Left colon (tissue), 2 donors: ENCODE results near the gene DCUN1D2. TPM values are rescaled to one million over a fixed set of nuclear protein-coding genes. Genes with fewer than 3 reads are reported as not detected.

Experiments
- ATAC-seq: fragments of 200-7000 bp; cut with Tn5 transposase; one replicate; pipeline ENCODE4 v1.9.1; 2020; ENCODE audit warnings: mild to moderate bottlenecking, moderate library complexity
- DNase-seq, 2 donors: peaks; one replicate each; pipeline ENCODE4 v3.0.0-alpha.2; 2020
- intact Hi-C, 2 donors: fragments of 100-400 bp; cut with DNase I in 1 of 2; cut with micrococcal nuclease in 1 of 2; formaldehyde crosslinking; loops; one replicate each; pipeline versions ENCODE4 v1.11.2 to v1.14.0; 2022; cut with DNase I, micrococcal nuclease
- total RNA-seq, 2 donors: library from RNA; stranded (reverse); fragmentation: NEBNext Ultra II Directional; extraction: Animal tissue kit (Norgen Biotek cat#: 25700); gene quantifications; one replicate each; pipeline ENCODE4 v1.2.1, GENCODE V29; 2021
- donor health status: DM: no; HTN: no; CAD: no.
- donor health status: DM: yes; HTN: yes; CAD: no.

Gene DCUN1D2
- total RNA-seq, 2 donors from 2014 or later, result 18.2 to 22.7 TPM

- ATAC-seq, result no peak
- intact Hi-C loops, result no loop called here
Observed at GRCh38 chr13:113497217-113497616, 6.7 kb upstream of the DCUN1D2 start.

GRCh38 chr13:113495494-113496210 lies 5.1 kb upstream of the DCUN1D2 start:
- intact Hi-C loops, result no loop called here
- DNase-seq (no peak), ATAC-seq (no peak)

More at GRCh38 chr13:113497217-113497616, 6.7 kb upstream of the DCUN1D2 start:
- no peak for DNase-seq

DNA sequence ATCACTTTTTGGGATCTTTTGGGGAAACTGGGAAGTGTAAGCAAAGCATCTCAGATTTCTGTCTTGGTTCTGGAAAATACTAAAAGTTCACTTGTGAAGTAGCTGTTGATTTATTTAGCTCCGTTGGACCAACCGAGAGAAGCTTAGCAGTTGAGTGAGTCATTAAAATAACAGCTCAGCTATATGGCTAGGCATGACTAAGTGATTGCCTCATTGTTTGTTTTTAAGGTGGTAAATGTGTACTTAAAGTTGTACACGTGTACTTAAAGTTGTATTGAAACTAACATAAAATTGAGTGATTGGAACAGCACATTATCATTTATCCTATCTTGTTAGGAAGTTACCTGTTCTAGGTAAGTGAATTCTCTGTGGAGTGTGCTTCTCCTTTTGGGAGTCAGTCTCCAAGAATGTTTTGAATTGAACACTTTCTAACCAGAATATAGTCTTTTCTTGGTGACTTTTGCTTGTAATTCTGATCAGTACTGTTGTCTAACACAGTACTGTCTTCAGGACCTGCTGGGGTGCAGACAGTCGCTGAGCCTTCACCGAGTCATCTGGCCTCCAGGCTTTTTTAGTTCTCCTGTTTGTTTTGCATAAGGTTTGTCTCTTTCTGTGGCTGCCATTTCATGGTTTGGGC lies 2.9 kb upstream of the DCUN1D2 start:
- DNase-seq, result no peak
- peak; percentile 67 for ATAC-seq
- intact Hi-C loops, result no loop called here

DNA sequence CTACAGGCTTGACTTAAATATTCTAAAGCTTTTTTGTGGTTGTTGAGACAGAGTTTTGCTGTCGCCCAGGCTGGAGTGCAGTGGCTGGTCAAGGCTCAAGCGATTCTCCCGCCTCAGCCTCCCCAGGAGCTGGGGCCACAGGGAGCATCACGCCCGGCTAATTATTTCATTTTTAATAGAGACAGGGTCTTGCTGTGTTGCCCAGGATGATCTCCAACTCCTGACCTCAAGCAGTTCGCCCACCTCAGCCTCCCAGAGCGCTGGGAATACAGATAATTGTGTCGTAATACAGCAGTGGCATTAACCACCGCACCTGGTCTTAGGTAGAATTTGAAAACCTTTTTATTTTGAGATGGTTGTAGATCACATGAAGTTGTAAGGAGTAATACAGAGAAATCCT lies 1.5 kb upstream of the DCUN1D2 start:
- DNase-seq (no peak), ATAC-seq (no peak)
- intact Hi-C loops, result no loop called here

GRCh38 chr13:113491418-113491883 lies 940 bp upstream of the DCUN1D2 start:
- ATAC-seq (no peak), DNase-seq (peak; percentile 37 to 45)
- intact Hi-C loops, result no loop called here

DNA sequence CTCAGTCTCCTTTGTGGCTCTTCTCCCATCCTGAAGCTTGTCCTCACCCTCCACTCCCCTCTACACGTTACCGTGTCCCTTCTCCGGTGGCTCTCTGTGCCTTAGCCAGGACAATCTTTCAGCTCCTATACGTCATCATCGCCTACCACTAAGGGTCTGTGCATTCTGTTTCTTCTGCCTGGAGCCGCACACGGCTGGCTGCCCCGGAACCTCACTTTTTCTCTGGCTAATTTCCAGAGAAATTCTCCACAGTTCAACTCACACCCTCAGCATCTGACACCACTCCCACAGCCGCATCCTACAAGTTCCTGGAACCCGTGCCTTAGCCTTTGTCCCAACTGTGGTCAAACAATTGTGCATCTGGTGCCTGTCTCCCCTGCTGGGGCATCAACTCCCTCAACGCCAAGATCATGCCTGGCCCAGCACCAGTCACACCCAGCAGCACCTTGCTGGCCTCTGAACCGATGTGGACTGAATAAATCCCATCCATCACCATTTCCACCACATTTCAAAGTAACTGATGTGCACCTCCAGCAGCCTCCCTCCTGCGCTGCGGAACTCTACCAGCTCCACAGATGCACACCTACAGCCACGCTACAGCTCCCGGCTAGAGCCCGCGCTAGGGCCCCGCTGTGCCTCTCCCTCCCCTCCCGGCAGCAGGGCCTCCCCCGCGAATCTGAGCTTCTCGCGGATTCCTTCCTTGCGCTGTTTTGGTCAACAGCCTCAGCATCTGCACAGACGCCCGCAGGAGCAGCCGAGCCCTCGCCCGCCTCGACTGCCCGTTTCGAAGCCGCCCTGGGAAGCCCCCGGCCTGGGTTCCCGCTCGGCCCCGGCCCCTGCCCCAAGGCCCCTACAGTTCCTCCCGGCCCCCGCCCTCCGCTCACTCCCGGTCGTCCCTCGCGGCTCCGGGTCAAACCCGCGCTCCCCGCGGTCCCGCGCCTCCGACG lies 689 bp downstream of the DCUN1D2 start:
- DNase-seq, result no peak
- intact Hi-C loops, result no loop called here
- peak; percentile 10 for ATAC-seq

DNA sequence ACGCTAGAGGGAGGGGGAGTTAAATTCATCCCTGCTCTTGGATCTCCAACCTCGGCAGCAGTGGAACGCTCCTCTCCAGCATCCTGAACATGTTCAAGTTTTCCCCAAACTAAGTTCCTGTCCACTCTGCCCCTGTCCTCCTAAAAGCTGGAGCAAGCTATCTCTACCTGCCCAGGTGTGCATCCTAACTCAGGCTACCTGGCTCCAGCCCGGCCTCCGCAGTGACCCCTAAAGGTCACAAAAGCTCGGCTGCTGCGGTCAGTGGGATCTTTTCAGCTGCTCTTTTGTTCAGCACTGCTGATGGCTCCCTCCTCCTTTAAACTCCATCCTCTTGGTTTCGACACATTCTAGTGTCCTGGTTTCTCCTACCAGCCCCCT lies 1.4 kb downstream of the DCUN1D2 start:
- DNase-seq (no peak), ATAC-seq (no peak)
- intact Hi-C loops, result no loop called here

DNA sequence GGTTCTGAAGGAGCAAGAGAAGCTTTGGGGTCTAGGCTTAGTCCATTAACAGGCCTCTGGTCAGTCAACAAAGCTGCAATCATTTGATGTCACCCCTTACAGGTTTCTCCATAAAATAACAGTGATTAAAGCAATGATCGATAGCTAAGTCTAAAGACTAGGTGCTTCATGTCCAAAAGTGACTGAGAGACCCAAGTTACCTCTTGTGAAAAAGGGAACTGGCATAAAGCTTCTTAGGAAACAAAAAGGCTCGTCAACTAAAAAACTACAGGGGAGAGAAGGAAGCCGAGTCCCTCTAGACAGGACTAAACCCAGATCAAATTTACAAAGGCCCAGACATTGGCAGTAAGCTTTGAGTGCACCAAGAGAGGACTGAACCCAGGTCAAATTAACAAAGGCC lies 2.2 kb downstream of the DCUN1D2 start:
- no peak for DNase-seq
- intact Hi-C loops, result no loop called here
- ATAC-seq, result no peak

DNA sequence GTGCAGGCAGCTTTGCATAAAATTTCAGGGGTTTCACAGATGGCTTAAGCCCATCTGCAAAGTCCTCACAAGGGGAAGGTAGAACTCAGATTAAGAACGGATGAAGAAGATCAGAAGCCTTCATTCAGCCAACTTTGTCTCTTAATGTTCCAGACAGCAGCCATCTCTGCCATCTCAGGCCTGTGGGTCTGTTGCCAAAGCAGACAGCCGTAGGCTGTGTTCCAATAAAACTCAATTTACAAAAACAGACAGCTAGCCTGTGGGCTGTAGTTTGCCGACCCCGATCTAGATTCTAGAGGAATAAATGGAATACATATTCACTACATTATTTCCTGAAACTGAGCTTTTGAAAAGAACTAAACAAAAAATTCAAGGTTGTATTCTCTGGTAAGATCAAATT lies 3.8 kb downstream of the DCUN1D2 start:
- DNase-seq, result no peak
- no peak for ATAC-seq
- intact Hi-C loops, result no loop called here

GRCh38 chr13:113485545-113485944 lies 5.0 kb downstream of the DCUN1D2 start:
- DNase-seq (no peak), ATAC-seq (no peak)
- intact Hi-C loops, result no loop called here

GRCh38 chr13:113483504-113484293 lies 6.8 kb downstream of the DCUN1D2 start:
- ATAC-seq, result no peak
- intact Hi-C loops, result no loop called here

GRCh38 chr13:113483081-113483480 lies 7.4 kb downstream of the DCUN1D2 start:
- intact Hi-C loops, result no loop called here
- no peak for ATAC-seq
- DNase-seq, result no peak

More at GRCh38 chr13:113483504-113484293, 6.8 kb downstream of the DCUN1D2 start:
- no peak for DNase-seq

GRCh38 chr13:113479179-113479578 lies 11.3 kb downstream of the DCUN1D2 start:
- ATAC-seq (no peak), DNase-seq (no peak)
- intact Hi-C loops, result no loop called here

- DNase-seq (no peak), ATAC-seq (no peak)
- intact Hi-C loops, result no loop called here
Observed at GRCh38 chr13:113477724-113478123, 12.8 kb downstream of the DCUN1D2 start.

GRCh38 chr13:113476811-113477210 lies 13.7 kb downstream of the DCUN1D2 start:
- ATAC-seq (no peak), DNase-seq (no peak)
- intact Hi-C loops, result no loop called here

- DNase-seq, result no peak
- intact Hi-C loops, result no loop called here
- no peak for ATAC-seq
Observed at GRCh38 chr13:113475911-113476310, 14.6 kb downstream of the DCUN1D2 start.

DNA sequence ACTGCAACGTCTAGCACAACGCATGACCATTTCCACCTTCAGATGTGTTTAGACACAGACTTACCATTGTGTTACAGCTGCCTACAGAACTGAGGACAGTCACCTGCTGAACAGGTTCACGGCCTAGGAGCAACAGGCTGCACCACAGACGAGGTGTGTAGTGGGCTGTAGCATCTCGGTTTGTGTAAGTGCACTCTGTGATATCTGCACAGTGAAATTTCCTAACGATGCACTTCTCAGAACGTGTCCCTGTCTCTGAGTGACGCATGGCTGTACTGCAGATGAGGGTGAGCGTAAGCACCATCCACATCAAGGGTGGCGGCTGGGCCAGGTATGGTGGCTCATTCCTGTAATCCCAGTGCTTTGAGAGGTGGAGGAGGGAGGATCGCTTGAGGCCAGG lies 15.2 kb downstream of the DCUN1D2 start:
- DNase-seq (no peak), ATAC-seq (no peak)
- intact Hi-C loops, result no loop called here

DNA sequence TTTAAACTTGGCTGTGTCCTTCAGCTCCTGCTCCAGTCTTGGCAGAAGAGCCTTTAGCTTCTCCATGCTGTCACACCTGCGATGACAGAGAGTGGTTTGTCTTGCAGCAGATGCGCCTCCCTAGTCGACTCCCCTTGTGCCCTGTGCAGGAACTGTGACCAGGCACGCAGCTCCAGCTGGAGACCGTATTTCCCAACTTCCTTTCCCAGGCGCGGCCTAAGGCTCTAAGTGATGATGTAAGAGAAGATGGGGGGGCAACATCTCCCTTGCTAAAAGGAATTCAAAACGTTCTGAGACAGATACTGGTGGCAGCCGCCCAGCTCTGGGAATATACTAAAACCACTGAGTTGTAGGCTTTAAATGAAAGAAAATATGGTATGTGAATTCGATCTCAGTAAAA lies 16.3 kb downstream of the DCUN1D2 start:
- no peak for DNase-seq
- intact Hi-C loops, result no loop called here
- no peak for ATAC-seq
